SW480 (cell line): Measurements from ENCODE around the gene AP1S3.
"Not testable (repeated sequence)": the region's sequence is repeated elsewhere in the genome, so short reads cannot be mapped to it uniquely, and the experiment has no call there.

Experiments used
- DNase-seq: peaks from one replicate; pipeline ENCODE4 v3.0.0-alpha.2; 2016; ENCODE audit warnings: low spot score

The AP1S3 gene

GRCh38 chr2:223837287-223838061, at the start of gene AP1S3:
Gene AP1S3 (minus strand): TSS chr2:223837582. CDS start chr2:223837450, 132 bp downstream.
- DNase-seq, result peak; percentile 85

DNA sequence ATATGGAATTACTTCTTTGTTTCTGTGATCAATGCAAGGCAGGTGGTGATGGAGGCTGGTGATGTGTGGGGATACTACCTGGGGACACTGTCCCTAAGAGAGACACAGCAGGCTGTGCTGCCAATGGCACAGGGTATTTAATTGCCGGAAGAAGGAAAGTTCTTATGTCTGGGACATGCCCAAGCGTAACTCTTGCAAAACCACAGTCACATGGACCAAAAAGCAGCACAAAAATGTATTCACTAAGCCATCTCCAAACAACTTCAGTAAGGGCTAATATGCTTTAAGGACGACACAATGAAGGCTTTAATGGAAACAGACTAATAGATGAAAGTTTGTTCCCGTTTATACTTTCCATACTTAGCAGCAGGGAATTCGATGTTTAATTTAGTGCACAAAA, 49.7 kb upstream of the AP1S3 start:
- DNase-seq, result no peak

DNA sequence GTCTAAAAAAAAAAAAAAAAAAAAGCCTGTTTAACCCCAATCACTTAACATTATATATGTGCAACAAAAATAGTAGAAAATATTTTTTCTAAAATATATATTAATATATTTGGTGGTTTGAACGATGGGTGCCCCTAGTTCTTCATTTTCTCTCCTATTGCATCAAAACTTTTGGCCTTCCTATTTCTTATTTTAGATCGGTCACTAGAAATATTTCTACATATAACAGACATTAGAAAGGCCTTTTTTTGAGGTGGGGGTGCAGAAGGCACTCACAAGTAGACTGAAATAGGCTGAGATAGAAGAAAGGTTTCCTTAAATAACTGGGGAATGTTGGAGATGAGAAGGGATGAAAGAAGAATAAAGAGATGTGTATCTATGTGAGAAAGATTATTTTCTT, 49.3 kb upstream of the AP1S3 start:
- no peak for DNase-seq

DNA sequence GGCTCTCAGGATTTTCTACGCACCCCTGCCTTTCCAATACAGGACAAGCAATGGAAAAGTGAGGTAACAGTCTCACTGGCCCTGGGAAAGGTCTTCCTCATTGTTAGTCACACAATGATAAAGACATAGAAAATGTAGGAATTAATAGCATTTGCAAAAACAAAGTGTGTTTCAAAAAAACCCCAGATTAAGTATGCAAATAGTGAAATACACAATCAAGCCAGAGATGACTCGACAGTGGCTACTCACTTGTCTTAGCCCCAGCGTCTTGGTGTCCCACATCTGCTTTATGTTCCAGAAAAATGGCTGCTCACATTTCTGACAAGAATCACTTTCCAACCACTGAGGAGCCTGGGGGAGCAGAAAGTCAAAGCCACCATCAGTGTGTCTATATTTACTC, 47.0 kb upstream of the AP1S3 start:
- no peak for DNase-seq

DNA sequence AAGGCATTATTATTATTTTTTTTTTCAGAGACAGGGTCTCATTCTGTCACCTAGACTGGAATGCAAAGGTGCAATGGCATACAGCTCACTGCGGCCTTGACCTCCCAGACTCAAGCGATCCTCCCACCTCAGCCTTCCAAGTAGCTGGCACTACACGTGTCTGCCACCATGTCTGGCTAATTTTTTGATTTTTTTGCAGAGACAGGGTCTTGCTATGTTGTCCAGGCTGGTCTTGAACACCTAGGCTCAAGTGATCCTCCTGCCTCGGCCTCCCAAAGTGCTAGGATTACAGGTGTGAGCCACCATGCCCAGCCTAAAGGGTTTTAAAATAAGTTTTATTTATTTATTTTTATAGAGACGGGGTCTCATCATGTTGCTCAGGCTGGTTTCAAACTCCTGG, 45.3 kb upstream of the AP1S3 start:
- no peak for DNase-seq

GRCh38 chr2:223880796-223881195, 43.4 kb upstream of the AP1S3 start:
- no peak for DNase-seq

DNA sequence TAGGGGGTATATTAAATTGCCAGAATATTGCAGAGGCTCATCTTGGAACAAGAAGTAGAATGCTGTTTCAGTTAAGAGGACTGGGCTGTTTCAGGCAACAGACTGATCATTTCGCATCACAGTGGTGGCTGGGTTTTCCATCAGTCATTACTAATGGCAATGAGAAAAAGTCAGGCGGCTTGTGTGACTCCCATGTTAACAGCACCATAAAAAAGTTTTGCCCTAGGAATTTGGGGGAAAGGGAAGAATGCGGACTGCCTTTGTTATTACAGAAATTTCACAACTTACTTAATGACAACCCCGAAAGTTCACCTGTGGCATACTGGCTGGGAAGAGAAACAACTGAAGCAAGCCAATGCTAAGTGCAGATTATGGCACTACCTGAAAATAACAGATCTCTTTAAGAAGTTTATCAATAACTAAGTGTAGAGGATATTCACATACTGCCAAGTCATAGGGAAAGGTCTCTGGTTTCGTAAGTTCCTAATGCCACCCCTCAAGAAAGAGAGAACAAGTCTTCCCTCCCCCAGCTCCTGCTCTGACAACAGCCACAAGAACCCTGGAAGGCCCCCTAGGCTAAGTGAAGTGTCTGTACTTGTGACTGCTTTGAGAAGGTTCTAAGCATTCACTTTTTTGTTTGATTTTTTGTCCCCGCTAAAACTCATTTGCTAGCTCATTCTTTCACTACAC, 40.5 kb upstream of the AP1S3 start:
- DNase-seq, result no peak

DNA sequence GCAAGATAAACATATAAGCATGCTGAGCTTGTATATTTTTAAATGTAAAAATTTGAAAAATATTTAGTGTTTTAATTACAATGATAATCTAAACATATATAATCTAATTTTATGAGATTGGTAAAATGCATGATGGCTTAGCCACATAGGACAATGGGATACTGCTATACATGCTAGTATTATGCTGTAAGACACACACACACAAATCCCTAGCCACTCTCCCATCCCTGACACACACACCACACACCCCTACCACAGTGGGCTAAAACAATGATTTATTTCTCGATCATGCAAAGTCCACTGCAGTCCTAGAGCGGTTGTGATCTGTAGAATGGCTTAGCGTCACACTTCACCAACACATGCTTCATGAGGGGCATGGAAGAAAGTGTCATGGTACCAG, 36.3 kb upstream of the AP1S3 start:
- no peak for DNase-seq

- DNase-seq, result not testable (repeated sequence)
These were observed 35.4 kb upstream of the AP1S3 start for GRCh38 chr2:223872772-223873171.

DNA sequence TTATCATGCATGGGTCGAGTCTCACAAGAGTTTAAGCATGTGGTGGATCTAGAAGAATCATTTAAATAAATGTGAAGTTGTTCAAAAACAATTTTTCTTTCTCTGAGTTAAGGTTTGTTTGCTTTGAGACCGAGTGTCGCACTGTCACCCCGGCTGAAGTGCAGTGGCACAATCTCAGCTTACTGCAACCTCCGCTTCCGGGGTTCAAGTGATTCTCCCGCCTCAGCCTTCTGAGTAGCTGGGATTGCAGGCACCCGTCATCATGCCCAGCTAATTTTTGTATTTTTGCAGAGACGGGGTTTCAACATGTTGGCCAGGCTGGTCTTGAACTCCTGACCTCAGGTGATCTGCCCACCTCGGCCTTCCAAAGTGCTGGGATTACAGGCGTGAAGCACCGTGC, 34.3 kb upstream of the AP1S3 start:
- DNase-seq, result not testable (repeated sequence)

- no peak for DNase-seq
These were observed 33.6 kb upstream of the AP1S3 start for GRCh38 chr2:223870840-223871611.

GRCh38 chr2:223868005-223868404, 30.6 kb upstream of the AP1S3 start:
- DNase-seq, result no peak

DNA sequence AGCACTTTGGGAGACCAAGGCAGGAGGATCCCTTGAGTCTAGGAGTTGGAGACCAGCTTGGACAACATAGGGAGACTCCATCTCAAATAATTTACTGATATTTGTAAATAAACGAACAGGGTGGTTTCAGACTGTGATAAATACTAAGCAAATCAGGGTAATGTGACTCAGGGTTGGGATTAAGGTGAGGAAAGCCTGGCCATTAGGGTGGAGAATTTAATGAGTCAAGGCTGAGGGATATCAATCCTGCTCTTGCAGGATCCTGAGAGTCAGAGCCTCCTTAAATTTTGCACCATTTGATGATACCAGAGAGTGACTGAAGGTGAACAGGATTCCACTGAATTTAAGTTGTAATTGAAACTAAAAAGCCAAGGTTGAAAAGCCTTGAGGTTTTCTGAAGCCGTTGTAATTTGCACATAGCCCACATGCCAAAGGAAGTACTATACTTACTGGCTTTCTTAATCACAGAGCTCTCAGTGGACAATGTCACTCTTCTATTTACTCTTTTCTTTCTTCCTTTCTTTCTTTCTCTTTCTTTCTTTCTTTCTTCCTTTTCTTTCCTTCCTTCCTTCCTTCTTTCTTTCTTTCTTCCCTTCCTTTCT, 28.6 kb upstream of the AP1S3 start:
- DNase-seq, result no peak

- DNase-seq, result peak; percentile 55
These were observed 27.7 kb upstream of the AP1S3 start for GRCh38 chr2:223865124-223865523.

- no peak for DNase-seq
These were observed 26.1 kb upstream of the AP1S3 start for GRCh38 chr2:223863491-223863890.

DNA sequence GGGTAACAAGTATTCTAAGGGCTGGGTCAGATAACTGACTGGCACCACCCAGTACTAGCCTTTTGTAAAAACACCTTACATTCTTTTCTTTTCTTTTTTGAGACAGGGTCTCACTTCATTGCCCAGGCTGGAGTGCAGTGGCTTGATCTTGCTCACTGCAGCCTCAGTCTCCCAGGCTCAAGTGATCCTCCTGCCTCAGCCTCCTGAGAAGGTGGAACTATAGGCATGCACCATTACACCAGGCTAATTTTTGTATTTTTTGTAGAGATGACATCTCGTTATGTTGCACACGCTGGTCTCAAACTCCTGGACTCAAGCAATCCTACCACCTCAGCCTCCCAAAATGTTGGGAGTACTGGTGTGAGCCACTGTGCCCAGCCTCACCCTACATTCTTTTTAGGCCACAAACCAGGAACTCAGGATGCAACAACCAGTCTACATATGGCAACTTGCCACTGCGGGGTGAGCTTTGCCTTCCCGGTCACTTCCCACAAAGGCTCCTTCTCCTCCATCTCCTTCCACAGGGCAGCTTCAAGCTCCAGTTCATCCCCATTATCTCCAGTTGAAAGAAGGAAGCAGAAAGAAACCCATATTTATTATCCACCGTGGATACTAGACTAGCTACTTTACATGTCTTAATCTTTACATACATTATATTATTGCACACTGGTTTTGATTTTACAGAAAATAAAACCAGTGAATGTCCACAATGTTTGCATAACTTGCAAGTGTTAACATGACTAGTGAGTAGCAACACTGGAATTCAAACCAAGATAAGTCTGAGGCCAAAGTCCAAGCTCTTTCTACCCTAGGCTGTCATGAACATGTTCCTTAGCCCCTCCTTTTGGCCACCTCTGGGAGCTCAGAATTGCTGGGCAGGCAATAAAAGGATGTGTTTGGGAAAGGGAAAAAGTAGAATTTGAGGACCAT, 23.7 kb upstream of the AP1S3 start:
- peak; percentile 48 for DNase-seq

GRCh38 chr2:223859070-223859469, 21.7 kb upstream of the AP1S3 start:
- no peak for DNase-seq

GRCh38 chr2:223856584-223856983, 19.2 kb upstream of the AP1S3 start:
- no peak for DNase-seq

- DNase-seq, result no peak
These were observed 18.6 kb upstream of the AP1S3 start for GRCh38 chr2:223856021-223856420.

- no peak for DNase-seq
These were observed 18.0 kb upstream of the AP1S3 start for GRCh38 chr2:223855426-223855825.

- no peak for DNase-seq
These were observed 17.4 kb upstream of the AP1S3 start for GRCh38 chr2:223854741-223855140.
